Measurements from ENCODE around the gene FOXP1. TPM values are rescaled to one million over a fixed set of nuclear protein-coding genes. Genes with fewer than 3 reads are reported as not detected.

Gene FOXP1
- total RNA-seq, 4 donors from 2014 or later = 169 to 300 (median 202) TPM

DNA sequence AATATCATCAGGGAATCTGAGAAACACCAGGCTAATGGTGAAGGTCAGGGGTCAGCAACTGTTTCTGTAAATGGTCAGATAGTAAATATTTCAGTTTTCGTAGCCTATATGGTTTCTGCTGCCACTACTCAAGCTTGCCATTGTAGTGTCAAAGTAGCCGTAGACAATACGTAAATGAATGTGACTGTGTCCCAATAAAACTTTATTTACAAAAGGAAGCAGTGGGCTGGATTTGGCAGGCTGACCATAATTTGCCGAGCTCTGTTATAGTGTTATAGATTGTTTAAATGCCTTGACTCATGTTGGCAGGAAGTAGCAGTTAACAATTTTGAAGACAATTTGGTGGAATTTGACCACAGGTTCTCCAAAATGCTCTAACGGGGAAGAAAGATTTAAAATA lies 548.2 kb downstream of the FOXP1 start:
- Histone ChIP-seq H3K9me3 (no peaks in the 10 kb centered on the region), H3K36me3 (peaks cover 5 to 33% of the 10 kb centered on the region in 2 donors), H3K27ac (peak overlapping the region in 3 of 4 donors; percentile 29 to 70 (median 70)), H3K4me3 (no peak overlapping the region), H3K4me1 (peaks cover 44 to 100% (median 46%) of the 10 kb centered on the region in 3 donors), H3K27me3 (no peaks in the 10 kb centered on the region)
- ATAC-seq = no peak
- WGBS, 2 donors (ENCODE audit: low coverage in 1 of 2) = 65 to 69% methylated on average over 5 of the region's 5 CpGs
- TF ChIP-seq EP300 (IDR thresholded peaks at IDR 0.05) (no peak), POLR2A (IDR thresholded peaks at IDR 0.05) (no peak), POLR2AphosphoS5 (IDR thresholded peaks at IDR 0.05) (no peak)
- TF ChIP-seq, protein P1, sequence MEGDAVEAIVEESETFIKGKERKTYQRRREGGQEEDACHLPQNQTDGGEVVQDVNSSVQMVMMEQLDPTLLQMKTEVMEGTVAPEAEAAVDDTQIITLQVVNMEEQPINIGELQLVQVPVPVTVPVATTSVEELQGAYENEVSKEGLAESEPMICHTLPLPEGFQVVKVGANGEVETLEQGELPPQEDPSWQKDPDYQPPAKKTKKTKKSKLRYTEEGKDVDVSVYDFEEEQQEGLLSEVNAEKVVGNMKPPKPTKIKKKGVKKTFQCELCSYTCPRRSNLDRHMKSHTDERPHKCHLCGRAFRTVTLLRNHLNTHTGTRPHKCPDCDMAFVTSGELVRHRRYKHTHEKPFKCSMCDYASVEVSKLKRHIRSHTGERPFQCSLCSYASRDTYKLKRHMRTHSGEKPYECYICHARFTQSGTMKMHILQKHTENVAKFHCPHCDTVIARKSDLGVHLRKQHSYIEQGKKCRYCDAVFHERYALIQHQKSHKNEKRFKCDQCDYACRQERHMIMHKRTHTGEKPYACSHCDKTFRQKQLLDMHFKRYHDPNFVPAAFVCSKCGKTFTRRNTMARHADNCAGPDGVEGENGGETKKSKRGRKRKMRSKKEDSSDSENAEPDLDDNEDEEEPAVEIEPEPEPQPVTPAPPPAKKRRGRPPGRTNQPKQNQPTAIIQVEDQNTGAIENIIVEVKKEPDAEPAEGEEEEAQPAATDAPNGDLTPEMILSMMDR (IDR thresholded peaks at IDR 0.05) = no peak

DNA sequence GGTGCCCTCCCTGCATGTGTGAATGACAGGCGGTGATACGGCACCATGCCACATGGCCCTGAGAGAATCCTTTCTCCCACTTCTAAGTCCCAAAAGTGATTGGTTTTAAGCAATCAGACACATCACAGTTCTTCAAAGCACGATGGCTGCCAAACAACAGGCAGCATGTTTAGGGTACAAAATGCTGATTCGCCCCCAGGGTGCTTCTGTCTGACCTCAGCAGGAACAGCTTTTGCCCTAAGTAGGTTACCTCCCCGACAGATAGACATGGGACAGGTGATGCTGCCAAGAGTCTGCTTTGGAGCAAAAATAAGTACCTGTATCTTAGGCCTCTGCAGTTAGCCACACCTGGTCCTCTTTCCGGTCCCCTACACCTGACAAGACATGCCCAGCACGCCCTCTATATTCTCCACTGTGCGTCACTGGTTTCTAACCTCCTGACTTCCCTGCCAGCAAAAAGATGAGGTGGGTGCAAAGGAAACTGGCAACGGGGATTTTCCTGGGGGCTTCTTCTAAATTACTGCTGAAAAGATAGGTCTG lies 549.8 kb downstream of the FOXP1 start:
- peaks cover 0 to 26% of the 10 kb centered on the region in 2 donors for H3K36me3 ChIP-seq
- WGBS, 2 donors (ENCODE audit: low coverage in 1 of 2) = 61 to 98% methylated on average over 2 to 8 of the region's 9 CpGs
- H3K9me3 ChIP-seq = no peaks in the 10 kb centered on the region
- no peak overlapping the region for H3K4me3 ChIP-seq
- H3K4me1 ChIP-seq = peaks cover 38 to 99% (median 46%) of the 10 kb centered on the region in 3 donors
- no peak for ATAC-seq
- no peaks in the 10 kb centered on the region for H3K27me3 ChIP-seq
- TF ChIP-seq POLR2AphosphoS5 (IDR thresholded peaks at IDR 0.05) (no peak), EP300 (IDR thresholded peaks at IDR 0.05) (no peak), POLR2A (IDR thresholded peaks at IDR 0.05) (no peak)
- TF ChIP-seq, protein P1 (IDR thresholded peaks at IDR 0.05) = no peak
- H3K27ac ChIP-seq = peak overlapping the region in 3 of 4 donors; percentile 61 to 70 (median 70)

DNA sequence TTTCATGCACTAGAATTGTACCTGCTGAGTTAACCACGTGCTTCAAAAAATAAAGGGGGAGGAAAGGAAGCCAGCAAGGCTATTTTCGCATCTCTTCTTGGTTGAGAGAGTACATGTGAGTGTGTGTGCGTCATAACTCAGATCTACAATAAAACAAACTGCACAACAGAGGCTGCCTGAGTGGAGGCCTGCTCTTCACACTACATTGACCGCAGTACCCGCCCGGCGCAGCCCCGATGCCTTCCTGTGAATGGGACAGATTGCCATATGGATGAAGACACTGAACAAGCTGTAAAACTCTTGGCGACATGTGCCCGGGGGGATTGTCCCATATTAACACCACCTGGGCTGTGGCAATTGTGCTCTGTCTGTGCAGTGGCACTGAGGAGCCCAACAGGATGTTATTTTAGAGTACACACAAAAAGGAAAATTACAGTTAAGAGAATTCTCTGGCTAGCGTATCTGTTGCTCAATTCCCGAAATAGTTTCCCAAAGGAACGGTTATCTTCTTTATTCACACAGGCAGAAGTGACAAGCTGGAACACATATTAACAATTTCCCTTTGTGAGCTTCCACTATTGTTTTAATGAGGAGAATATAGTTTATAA lies 551.5 kb downstream of the FOXP1 start:
- peaks cover 0 to 24% of the 10 kb centered on the region in 2 donors for H3K36me3 ChIP-seq
- no peaks in the 10 kb centered on the region for H3K27me3 ChIP-seq
- peak; percentile 50 for ATAC-seq
- TF ChIP-seq, protein P1 (IDR thresholded peaks at IDR 0.05) = no peak
- TF ChIP-seq POLR2A (IDR thresholded peaks at IDR 0.05) (no peak), POLR2AphosphoS5 (IDR thresholded peaks at IDR 0.05) (no peak), EP300 (IDR thresholded peaks at IDR 0.05) (no peak)
- WGBS, 2 donors (ENCODE audit: low coverage in 1 of 2) = 37 to 43% methylated on average over 9 of the region's 13 CpGs
- H3K4me3 ChIP-seq = no peak overlapping the region
- peaks cover 34 to 97% (median 36%) of the 10 kb centered on the region in 3 donors for H3K4me1 ChIP-seq
- H3K27ac ChIP-seq = peak overlapping the region; percentile 39 to 79 (median 70)
- H3K9me3 ChIP-seq = no peaks in the 10 kb centered on the region

- TF ChIP-seq POLR2A (IDR thresholded peaks at IDR 0.05) (no peak), POLR2AphosphoS5 (IDR thresholded peaks at IDR 0.05) (no peak), EP300 (IDR thresholded peaks at IDR 0.05) (no peak)
- TF ChIP-seq, protein P1 (IDR thresholded peaks at IDR 0.05) = no peak
- H3K4me3 ChIP-seq = no peak overlapping the region
- no peaks in the 10 kb centered on the region for H3K27me3 ChIP-seq
- peaks cover 30 to 97% (median 38%) of the 10 kb centered on the region in 3 donors for H3K4me1 ChIP-seq
- peaks cover 0 to 24% of the 10 kb centered on the region in 2 donors for H3K36me3 ChIP-seq
- H3K27ac ChIP-seq = peak overlapping the region; percentile 39 to 79 (median 70)
- WGBS, 2 donors (ENCODE audit: low coverage in 1 of 2) = 50 to 60% methylated on average over 1 of the region's 1 CpG
- no peaks in the 10 kb centered on the region for H3K9me3 ChIP-seq
- ATAC-seq = no peak
These were observed 552.3 kb downstream of the FOXP1 start for GRCh38 chr3:71031181-71031580.

DNA sequence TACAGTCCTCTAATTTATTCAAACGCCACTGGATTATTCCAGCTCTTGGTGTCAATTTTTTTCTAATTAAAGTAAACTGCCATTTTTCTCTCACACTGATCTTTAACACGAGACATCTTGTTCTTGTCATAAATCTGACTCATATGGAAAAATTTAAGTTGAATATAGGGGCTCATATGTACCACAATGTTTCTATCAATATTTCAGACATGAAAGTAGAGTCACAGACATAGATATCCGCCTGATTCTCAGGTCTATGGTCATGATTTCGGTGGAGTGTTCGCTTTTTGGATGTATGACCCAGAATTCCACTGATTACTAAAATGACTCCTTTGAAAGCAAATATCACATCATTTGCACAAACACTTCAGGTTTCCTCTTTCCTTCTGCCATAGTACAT lies 552.8 kb downstream of the FOXP1 start:
- Histone ChIP-seq H3K27ac (peak overlapping the region; percentile 39 to 79 (median 70)), H3K9me3 (no peaks in the 10 kb centered on the region), H3K27me3 (no peaks in the 10 kb centered on the region), H3K36me3 (peaks cover 0 to 24% of the 10 kb centered on the region in 2 donors), H3K4me3 (no peak overlapping the region), H3K4me1 (peaks cover 28 to 97% (median 38%) of the 10 kb centered on the region in 3 donors)
- 63 to 90% methylated on average over 5 of the region's 5 CpGs for WGBS, 2 donors (ENCODE audit: low coverage in 1 of 2)
- no peak for ATAC-seq
- TF ChIP-seq EP300 (IDR thresholded peaks at IDR 0.05) (no peak), POLR2AphosphoS5 (IDR thresholded peaks at IDR 0.05) (no peak), POLR2A (IDR thresholded peaks at IDR 0.05) (no peak)
- TF ChIP-seq, protein P1 (IDR thresholded peaks at IDR 0.05) = no peak
